ENCODE data around the gene ZNF165.
A peak's percentile ranks its signal among the peaks of the same experiment; 100 is the strongest.
"Not testable (repeated sequence)": the region's sequence is repeated elsewhere in the genome, so short reads cannot be mapped to it uniquely, and the experiment has no call there.

The ZNF165 gene

DNA sequence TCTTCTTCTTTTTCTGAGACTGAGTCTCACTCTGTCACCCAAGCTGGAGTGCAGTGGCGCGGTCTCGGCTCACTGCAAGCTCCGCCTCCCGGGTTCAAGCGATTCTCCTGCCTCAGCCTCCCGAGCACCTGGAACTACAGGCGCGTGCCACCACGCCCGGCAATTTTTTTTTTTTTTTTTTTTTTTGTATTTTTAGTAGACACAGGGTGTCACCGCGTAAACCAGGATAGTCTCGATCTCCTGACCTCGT lies at the start of gene ZNF165:
TSS of gene ZNF165 (plus strand) at position 188 of the 250 bp plus-strand sequence. CDS start 4,913 bp downstream, outside the sequence.
- DNase-seq, result not testable (repeated sequence)

DNA sequence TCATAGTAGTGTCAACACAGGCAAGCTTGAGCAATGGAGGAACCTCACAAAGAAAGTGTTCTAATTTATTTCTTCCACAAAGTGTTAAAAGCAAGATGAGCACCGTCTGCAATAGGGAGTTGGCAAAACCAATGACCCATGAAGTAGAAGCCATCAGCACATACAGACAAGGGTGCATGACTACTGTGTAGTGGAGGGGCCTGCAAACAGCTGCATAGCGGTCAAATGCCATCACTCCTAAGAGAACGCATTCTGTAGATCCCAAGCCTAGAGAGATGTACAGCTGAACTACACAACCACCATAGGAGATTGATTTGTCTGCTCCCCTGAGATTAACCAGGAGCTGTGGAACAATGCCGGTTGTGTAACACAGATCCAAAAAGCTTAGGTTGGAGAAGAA lies 26.8 kb upstream of the ZNF165 start:
- DNase-seq, result no peak

DNA sequence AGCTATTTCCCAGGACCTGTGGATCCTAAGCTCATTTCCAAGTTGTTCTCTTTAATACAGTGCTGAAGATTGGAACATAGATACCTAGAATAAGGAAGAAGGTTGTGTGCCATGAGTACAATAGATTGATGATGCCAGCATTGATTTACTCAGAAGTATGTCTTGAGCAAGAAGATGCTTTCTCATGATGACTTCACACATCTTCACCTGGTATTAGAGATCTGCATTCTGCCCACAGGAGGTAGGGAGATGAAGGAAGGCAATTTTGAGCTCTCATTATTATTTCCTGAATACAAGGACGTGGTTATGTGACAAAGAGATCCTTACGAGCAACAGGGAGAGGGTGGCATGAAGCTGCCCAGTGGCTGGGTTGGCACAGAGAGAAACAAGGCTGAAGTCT lies 20.0 kb upstream of the ZNF165 start:
- no peak for DNase-seq

DNA sequence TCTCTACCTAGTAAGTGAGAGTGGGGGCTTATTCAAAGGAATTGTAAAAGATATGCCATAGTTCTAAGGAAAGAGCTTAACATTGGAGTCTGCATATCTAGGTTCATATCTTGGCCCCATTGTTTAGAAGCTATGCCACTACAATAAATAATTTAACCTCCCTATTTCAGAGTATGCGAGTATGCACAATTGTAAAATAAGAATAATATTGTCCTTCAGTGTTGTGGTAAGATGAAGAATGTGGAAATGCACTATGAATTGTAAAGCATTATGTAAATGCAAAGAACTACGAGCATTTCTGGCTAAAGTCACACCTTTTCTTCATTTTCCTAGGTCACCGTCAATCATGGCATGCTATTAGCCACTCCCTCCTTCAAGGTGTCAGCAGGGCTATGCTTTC lies 16.1 kb upstream of the ZNF165 start:
- DNase-seq, result no peak

DNA sequence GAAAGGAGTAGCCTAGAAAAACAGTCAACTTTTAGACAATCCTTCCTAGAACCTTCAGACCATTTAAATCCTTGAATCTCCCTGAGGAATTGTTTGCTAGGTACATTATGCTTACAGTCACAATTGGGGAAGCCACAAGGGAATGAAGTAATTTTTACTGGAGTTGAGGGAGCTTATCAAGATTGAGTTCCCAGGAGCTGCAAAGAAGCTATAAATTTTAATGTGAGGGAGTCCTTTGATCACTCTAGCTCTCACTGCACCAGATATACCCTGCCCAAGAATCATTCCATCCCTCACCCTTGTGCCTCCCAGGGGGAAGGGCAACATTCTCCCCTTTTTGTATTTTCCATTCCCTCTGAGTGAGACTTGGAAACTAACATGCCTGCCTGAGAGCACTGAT lies 12.3 kb upstream of the ZNF165 start:
- DNase-seq, result no peak

DNA sequence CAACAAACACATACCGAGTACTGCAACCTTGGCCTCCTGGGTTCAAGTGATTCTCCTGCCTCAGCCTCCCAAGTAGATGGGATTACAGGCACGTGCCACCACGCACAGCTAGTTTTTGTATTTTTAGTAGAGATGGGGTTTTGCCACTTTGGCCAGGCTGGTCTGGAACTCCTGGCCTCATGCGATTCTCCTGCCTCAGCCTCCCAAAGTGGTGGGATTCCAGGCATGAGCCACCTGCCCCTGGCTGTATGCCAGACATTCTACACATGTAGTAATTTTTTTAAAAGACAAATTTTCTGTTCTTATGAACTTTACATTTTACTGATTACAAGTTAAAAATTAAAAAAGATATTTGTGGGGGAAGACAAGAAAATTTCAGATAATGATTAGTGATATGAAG lies 9.4 kb upstream of the ZNF165 start:
- DNase-seq, result not testable (repeated sequence)

DNA sequence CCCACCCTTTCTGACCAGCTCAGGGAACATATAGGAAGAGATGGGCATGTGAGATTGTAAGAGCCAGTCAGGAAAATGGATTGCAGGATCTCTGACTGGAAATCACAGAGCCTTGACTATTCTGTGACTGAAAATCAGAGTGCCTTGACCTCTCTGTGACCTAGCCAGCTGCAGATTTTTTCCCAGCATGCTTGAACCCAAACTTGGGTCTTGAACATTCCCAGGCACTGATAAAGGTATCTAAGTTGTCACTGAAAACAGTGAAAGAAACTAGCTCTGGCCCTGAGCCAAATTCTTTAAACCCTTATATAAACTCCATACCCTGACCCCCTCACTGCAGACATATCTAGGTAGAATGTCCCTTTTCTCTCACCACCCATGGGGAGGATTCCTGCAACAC lies 2.3 kb upstream of the ZNF165 start:
- no peak for DNase-seq

DNA sequence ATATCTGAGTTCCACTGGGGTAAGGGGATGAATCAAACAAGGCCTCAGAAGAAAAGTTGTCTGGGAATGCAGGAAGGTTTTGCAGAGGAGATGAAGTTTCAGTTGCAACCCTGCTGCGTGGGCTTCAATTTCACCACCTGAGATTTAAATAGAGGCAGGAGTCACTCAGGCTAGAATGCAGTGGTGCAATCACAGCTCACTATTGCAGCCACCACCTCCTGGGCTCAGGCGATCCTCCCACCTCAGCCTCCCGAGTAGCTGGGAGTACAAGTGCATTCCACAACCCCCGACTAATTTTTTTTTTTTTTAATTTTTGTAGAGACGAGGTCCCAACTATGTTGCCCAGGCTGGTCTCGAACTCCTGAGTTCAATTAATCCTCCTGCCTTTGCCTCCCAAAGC lies 1.5 kb upstream of the ZNF165 start:
- no peak for DNase-seq

DNA sequence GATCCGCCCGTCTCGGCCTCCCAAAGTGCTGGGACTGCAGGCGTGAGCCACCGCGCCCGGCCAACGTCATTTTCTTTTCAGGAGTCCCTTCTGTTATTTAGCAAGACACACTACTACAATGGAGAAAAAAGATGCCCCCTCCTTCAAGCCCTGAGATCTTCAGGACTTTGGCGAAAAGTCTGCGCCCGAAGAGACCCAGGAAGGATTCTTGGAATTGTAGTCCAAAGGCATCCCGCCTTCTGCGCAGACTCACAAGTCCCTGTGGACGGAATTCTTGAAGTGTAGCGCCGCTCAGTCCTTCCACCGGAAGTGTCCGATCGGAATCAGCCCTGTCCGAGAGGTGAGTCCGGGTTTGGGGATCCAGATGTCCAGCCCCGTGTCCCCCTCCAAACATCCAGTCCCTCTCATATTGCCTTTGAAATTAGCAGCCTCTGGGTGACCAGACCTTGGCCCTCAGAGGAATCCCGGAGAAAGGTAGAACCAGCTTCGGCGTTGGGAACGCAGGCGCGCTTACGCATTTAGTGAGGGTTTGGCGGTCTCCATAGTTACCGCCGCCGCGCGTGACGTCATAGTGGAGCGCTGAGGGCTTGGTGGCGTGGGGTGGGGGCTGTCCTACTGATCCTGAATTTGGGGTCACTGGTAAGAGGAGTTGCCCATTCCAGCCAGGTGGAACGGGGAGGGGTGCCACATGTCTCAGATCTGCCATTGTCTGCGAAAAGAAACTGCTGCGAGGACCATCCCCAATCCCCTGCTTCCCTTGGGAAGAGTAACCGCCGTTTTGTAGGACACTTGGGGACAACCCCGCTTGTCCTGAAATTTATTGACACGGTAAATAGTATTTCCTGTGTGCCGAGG lies 490 bp downstream of the ZNF165 start:
- DNase-seq, result peak; percentile 88

DNA sequence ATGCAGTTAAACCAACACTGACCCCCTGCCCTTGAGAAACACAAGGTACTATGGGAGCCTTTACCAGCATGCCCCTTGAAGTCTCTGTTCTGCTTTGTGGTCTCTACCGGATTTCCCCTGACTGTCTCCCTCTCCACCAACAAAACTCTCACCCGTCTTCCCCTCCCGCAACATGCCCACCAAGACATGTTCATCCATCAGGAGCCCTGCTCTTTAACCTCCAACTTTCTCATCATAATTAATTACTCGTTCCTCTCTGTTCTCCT lies 1.1 kb downstream of the ZNF165 start:
- peak; percentile 14 for DNase-seq

DNA sequence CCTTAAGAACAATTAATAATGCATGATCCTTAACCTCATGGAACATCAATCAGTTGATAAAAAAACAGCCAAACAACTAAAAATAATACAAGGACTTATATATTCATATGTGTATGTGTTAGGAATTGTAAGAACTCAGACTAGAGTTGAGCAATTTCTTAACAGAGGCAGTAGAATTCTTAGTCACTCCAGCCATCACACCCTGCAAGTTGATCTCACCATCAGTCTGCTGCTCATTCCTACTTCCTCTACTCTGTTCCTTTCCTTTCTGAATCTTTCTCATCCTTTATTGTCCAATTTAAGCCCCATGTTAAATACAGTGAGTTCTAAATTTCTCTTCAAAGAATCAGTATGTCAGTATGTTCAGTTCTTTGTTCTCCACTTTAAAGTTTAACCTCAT lies 2.6 kb downstream of the ZNF165 start:
- no peak for DNase-seq

DNA sequence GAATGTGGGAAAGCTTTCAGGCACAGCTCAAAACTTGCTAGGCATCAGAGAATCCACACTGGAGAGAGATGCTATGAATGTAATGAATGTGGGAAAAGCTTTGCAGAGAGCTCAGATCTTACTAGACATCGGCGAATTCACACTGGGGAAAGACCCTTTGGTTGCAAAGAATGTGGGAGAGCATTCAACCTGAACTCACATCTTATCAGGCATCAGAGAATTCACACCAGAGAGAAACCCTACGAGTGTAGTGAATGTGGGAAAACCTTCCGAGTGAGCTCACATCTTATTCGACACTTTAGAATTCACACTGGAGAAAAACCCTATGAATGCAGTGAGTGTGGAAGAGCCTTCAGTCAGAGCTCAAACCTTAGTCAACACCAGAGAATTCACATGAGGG lies 8.7 kb downstream of the ZNF165 start:
- DNase-seq, result no peak

DNA sequence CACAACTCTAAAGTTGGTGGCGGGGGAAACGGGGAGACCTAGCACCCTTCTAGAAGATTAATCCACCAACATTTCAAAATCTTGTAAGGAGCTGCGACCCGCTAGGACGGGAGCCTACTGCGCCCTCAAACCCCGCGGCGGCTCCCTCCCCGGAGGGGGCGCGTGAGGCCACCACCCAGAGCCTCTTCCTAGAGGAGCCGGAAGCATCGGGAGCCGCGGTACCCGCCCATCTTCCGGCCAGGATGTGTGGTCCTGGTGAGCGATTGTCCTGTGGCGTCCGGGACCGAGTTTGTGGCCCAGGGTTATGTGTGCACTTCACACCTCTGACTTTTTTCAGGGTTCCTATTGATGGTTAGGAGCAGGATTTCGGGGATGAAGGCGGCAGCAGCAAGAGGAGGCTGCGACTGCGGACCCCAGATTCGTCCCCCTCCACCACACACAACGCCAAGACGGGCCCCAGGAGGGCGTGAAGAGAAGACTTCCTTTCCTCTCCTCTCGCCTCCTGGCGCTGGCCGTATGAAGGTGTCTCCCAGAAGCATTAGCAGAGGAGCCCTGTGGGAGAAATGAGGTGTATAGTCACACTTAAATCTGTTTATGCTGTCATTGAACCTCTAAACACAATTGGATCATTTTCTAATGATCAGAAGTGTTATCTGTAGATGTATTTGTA lies 10.7 kb downstream of the ZNF165 start:
- no peak for DNase-seq

DNA sequence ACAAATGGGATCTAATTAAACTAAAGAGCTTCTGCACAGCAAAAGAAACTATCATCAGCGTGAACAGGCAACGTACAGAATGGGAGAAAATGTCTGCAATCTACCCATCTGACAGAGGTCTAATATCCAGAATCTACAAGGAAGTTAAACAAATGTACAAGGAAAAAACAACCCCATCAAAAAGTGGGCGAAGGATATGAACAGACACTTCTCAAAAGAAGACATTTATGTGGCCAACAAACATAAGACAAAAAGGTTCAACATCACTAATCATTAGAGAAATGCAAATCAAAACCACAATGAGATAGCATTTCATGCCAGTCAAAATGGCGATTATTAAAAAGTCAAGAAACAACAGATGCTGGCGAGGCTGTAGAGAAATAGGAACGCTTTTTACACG lies 21.9 kb downstream of the ZNF165 start:
- DNase-seq, result not testable (repeated sequence)

DNA sequence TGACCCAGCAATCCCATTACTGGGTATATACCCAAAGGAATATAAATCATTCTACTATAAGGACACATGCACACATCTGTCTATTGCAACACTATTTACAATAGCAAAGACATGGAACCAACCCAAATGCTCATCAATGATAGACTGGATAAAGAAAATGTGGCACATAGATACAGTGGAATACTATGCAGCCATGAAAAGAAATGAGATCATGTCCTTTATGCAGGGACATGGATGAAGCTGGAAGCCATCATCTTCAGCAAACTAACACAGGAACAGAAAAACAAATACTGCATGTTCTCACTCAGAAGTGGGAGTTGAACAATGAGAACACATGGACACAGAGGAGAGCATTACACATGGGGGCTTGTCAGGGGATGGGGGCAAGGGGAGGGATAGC lies 22.3 kb downstream of the ZNF165 start:
- DNase-seq, result not testable (repeated sequence)

DNA sequence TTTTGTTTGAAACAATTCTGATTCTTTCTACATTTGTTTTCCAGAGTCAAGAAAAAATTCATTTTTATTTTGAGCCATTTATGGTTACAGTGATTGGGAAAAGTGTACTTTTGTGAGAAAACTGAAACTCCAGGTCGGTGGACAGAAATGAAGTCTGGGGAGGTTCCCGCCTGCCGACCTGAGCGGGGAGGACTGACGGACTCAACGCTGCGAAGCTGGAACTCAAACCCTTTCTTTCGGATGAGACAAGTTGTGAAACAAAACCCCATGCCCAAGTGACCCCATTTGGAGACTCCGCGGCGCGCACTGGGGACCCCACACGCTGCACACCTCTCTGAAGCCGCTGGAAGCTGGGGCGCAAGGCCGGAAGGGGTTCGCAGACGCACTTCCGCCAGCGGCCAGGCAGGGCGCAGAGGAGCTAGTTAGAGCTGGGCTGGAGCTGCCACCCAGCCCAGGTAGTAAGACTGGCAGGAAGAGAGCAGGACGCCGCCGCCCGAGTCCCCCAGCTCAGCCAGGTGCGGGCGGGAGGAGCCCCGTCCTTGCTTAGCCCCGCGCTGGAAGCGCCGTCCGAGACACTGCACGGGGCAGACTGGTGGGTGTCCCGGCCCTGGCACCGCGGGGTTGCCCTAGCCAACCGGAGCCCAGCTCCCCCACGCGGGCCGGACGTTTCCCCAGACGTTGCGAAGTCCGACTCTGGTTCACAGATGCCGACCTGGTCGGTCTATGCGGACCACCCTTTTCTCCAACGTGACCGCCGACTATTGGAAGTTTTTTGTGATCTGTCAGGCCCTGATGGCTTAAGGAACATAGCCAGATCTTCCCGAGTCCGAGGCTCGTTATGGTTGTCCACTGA lies 24.2 kb downstream of the ZNF165 start:
- DNase-seq, result peak; percentile 87

DNA sequence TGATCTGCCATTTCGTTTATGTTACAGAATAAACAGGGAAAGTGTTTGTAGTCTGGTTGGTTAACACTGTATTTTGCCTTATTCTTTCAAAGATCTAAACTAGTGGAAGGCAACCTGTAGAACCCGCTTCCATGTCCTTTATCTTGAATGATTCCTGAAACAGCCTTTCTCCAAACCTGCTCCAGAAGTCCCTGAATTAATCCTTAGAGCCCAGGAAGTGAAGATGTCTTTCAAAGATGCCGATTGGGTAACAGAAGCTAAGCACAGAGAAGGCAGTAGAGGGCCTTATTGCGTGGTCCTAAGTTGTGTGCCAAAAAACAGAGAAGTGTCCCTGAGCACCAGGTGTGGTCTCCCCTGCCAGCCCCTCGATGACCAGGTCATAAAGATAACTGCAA lies 24.9 kb downstream of the ZNF165 start:
- no peak for DNase-seq

DNA sequence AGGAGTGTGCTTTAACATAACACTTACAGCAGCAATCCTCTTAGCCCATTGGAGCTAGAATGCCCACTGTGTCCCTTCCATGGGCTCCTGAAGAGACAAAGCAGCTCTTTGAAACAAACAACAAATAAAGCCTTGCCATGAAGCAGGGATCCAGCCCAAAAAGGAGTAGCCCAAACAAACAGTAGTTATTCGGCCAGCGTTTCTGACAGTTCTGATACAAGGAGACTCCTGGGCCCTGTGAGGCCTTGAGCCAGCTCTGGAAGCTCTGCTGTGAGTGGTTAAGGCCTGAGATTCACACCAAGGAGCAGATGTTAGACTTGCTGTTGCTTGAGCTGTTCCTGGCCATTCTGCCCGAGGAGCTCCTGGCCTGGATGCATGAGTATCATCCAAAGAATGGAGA lies 27.1 kb downstream of the ZNF165 start:
- DNase-seq, result no peak

DNA sequence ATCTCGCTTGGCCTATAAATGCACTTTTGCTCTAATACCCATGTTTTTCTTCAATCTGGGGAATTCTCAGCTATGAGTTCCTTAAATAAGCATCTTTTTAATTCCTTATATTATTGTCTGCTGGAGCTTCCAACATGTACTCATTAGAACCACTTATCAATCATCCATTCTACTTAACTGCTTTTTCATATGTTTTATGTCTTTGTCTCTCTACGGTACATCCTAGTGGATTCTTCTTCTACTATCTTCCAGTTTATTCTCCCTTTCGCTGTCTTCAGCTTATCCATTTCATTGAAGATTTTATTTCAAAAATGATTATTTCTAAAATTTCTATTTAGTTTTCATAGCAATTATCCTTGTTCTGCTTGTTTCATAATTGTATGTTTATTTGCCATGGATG lies 31.6 kb downstream of the ZNF165 start:
- no peak for DNase-seq

DNA sequence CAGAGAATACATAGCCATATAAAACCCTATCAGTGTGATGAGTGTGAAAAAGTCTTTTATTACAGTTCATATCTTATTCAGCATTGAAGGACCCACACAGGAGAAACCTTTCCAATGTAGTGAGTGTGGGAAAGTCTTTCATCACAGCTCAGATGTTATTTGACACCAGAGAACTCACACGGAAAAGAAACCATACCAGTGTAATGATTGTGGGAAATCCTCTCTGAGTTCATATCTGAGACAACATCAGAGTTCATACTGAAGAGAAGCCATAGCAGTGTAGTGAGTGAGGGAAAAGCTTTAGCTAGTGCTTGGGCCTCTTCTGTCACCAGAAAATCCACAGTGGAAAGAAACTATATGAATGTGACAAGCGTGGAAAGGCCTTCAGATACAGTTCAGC lies 35.4 kb downstream of the ZNF165 start:
- DNase-seq, result no peak

DNA sequence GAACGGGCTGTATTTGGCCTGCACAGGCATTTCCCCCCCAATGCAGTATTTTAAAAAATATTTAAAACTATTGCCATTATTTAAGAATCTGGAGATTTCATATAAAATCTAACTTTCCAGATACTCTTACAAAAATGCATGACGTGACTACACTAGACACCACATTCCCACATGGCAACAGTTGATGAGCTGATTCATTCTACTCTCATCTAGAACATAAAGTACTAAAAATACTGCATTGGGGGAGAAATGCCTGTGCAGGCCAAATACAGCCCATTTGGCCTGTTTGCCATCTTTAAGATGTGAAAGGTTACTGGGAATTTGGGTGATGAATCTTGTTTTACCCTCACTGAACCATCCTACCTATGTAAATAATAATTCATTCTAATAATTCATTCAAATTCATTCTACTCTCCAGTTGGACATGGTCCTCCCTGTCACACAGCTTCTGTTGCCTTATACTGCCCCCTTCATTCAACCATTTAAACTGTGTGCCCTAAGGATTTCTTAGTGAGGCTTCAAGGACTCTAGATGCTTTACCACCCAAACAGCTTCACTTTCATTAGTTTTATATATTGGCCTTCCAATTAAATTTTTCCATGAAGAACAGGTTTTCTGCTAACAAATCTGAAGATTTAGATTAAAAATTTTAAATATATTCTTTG lies 37.1 kb downstream of the ZNF165 start:
- DNase-seq, result no peak

DNA sequence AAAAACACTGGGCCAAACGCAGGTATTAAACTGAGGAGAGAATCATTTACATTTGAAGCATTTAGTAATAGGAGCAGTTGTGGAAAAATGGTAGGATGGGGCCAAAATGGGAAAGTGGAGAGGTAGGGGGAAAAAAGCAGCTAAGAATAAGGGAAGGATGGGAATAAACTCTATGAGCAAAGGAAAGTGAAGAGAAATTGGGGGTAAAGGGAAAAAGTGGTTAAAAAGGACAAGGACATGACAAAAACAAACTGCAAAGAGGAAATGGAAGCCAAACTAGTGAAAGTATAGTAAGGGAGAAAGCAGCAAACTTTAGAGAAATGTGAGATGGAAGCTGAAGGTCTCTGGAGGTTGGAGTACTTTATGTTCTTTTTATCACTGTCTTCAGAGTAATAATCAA lies 37.8 kb downstream of the ZNF165 start:
- DNase-seq, result no peak

DNA sequence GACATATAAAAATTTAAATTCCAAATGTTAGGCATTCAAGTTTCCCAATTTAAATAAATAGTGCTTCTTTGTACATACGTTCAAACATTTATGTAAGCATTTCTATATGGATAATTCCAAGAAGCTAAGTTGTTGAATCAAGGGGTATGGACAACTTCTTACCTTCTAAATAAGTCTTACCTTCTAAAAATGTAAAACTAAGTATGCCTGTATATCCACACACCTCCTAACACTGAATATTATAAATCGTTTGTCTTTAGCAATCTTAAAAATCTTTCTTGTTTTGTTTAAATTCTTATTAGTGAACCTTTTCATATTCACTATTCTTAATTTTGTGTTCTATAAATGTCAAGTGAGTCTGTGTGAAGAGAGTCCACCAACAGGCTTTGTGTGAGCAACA lies 41.5 kb downstream of the ZNF165 start:
- DNase-seq, result no peak

DNA sequence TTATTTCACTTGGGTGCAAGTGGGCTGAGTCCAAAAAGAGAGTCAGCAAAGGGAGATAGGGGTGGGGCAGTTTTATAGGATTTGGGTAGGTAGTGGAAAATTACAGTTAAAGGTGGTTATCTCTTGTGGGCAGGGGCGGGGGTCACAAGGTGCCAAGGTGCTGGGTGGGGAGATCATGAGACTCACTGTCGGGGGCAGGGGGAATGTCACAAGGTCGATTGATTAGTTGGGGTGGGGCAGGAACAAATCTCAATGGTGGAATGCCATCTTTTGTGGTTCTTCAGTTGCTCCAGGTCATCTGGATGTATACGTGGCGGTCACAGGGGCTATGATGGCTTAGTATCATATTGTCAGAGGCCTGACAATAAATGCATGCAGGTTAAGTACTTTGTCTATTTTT lies 41.9 kb downstream of the ZNF165 start:
- DNase-seq, result not testable (repeated sequence)

Measured in CD4-positive, alpha-beta T cell treated with Interleukin-17A for 4 hours (primary cell).